ENCODE measurements around the gene AK1. TPM values are rescaled to one million over a fixed set of nuclear protein-coding genes. Genes with fewer than 3 reads are reported as not detected.

Gene AK1
- total and polyA plus RNA-seq, 2 donors (not counting 3 experiments of a cell fraction or from before 2014, with no cell fraction given): 115 to 148 TPM

DNA sequence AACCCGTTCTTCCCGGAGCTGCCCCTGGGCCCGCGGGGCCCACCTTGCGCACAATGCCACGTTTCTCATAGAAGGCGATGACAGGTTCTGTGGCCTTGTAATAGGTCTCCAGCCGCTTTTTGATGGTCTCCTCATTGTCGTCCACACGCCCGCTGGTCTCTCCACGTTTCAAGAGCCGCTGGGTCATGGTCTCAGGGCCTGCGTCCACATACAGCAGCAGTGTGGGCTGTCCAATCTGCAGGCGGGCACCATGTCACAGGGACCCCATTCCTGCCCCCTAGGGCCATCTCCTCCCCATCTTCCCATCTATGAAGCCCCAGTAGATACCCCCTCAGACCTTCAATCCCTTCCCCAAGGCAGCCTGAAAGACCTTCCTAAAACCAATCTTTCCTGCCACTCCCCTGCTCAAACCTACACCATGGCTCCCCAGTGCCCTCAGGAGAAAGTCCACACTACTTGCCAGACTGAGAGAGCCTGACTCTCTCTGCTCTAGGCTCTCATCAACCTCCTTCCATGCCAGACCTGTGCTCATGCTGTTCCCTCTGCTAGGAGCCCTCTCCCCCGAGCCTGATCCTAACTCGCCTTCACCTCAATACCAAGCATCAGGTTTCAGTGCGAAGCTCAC is 9.1 kb downstream of the AK1 start:
- intact Hi-C loops (cut with micrococcal nuclease): loop anchor here (5.0 kb wide), 1 partner anchor 276 kb away; no protein-coding TSS in a partner anchor
- H3K36me3 ChIP-seq (ENCODE audit: control insufficient read depth in 2 of 2, extremely low read depth in 1 of 2, insufficient read depth in 2 of 2, low read length in 2 of 2): peaks cover 0 to 20% of the 10 kb centered on the region in 2 experiments
- no peaks in the 10 kb centered on the region for H4K20me1 ChIP-seq (replicated peaks; ENCODE audit: control insufficient read depth, extremely low read depth, insufficient read depth, low read length)
- no peak for TF ChIP-seq POLR2A (IDR thresholded peaks at IDR 0.05; ENCODE audit: low read depth, low read length)
- H3K4me3 ChIP-seq (replicated peaks in 1 of 3; ENCODE audit: insufficient read depth in 1 of 3, low read depth in 1 of 3, low read length in 3 of 3): no peak overlapping the region
- FAIRE-seq (no peak), DNase-seq (ENCODE audit: low read depth, low spot score) (no peak)
- H3K9me3 ChIP-seq (replicated peaks; ENCODE audit: control insufficient read depth, insufficient read depth, low read length): no peaks in the 10 kb centered on the region
- peaks cover 17% of the 10 kb centered on the region for H3K4me1 ChIP-seq (ENCODE audit: control insufficient read depth, extremely low read depth, insufficient read depth, low read length)
- ChIA-PET POLR2A (interaction anchor here (1.1 to 1.3 kb wide), 2 partner anchors 42 to 65 kb away, joined by 3 to 4 read pairs; partner anchors contain the start of gene FPGS), CTCF (interaction anchor here (1.0 to 4.5 kb wide), 9 partner anchors 14 to 133 kb away, joined by 3 to 101 read pairs (median 24); partner anchors contain the start of genes CDK9, ENG and TOR2A)
- no peak overlapping the region for H3K4me2 ChIP-seq (ENCODE audit: insufficient read depth, low read length)
- H3K79me2 ChIP-seq (ENCODE audit: control insufficient read depth, insufficient read depth, low read length): no peaks in the 10 kb centered on the region
- no peaks in the 10 kb centered on the region for H3K9me1 ChIP-seq (replicated peaks; ENCODE audit: control insufficient read depth, extremely low read depth, insufficient read depth, low read length)
- H2AFZ ChIP-seq (ENCODE audit: low read depth, low read length): no peak overlapping the region
- H3K9ac ChIP-seq (replicated peaks; ENCODE audit: extremely low read depth, insufficient read depth, low read length): no peak overlapping the region
- peak overlapping the region; percentile 54 for H3K27ac ChIP-seq (ENCODE audit: insufficient read depth, low read depth, low read length)
- no peaks in the 10 kb centered on the region for H3K27me3 ChIP-seq (ENCODE audit: control insufficient read depth in 2 of 2, insufficient read depth in 2 of 2, low read length in 2 of 2)
- no TSS peak for BruUV-seq (replicated peaks)
- dilution Hi-C loops (cut with MboI; ENCODE audit: extremely low pct_ligation_motif_present, low sequenced_read_pairs): no loop called here

DNA sequence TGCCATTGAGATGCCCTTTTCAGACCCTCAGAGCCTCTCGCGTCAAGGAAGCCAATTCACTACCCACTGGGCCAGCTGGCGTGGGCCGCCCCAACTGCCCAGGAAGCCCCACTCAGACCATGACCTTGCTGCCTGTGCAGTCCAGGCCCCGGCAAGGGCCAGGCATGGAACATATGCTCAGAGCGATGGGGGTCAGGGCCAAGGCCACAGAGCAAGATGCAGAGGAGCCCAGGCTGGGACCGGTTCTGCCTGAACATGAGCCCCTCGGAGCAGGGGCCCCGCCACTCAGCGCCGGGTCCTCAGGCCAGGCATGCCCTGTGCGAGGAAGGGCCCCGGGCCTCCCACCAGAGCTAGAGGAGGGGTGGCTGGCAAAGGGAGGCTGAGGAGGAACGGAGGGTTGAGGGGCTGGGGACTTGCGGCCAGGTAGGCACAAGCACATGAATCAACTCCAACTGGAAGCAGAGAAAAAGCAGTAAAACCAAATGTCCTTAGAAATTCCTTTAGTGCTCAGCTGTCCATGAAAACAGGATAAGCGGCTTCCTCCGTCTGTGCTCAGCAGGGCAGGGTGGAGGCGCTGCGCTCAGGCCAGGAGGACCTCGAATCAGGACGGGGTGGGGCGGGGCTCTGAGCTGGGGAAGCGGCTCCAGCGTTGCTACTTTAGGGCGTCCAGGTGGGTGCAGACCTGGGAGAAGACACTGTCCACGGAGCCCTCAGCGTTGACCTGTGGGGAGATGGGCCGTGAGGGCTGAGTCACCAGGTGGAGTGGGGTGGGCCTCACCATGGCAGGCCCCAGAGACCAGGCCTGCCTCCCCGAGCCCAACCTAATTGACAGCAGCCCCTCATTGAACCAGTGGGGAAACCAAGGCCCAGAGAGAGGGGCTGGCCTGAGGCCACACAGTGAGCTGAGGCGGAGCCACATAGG is 9.9 kb downstream of the AK1 start:
- Histone ChIP-seq H3K4me2 (ENCODE audit: insufficient read depth, low read length) (peak overlapping the region; percentile 3), H3K4me1 (ENCODE audit: control insufficient read depth, extremely low read depth, insufficient read depth, low read length) (peaks cover 20% of the 10 kb centered on the region), H2AFZ (ENCODE audit: low read depth, low read length) (no peak overlapping the region), H3K9ac (replicated peaks; ENCODE audit: extremely low read depth, insufficient read depth, low read length) (peak overlapping the region; percentile 26), H3K36me3 (ENCODE audit: control insufficient read depth in 2 of 2, extremely low read depth in 1 of 2, insufficient read depth in 2 of 2, low read length in 2 of 2) (peaks cover 0 to 17% of the 10 kb centered on the region in 2 experiments), H3K9me1 (replicated peaks; ENCODE audit: control insufficient read depth, extremely low read depth, insufficient read depth, low read length) (no peaks in the 10 kb centered on the region), H3K9me3 (replicated peaks; ENCODE audit: control insufficient read depth, insufficient read depth, low read length) (no peaks in the 10 kb centered on the region), H3K4me3 (replicated peaks in 1 of 3; ENCODE audit: insufficient read depth in 1 of 3, low read depth in 1 of 3, low read length in 3 of 3) (no peak overlapping the region), H3K79me2 (ENCODE audit: control insufficient read depth, insufficient read depth, low read length) (no peaks in the 10 kb centered on the region), H3K27me3 (ENCODE audit: control insufficient read depth in 2 of 2, insufficient read depth in 2 of 2, low read length in 2 of 2) (no peaks in the 10 kb centered on the region), H3K27ac (ENCODE audit: insufficient read depth, low read depth, low read length) (peak overlapping the region; percentile 54), H4K20me1 (replicated peaks; ENCODE audit: control insufficient read depth, extremely low read depth, insufficient read depth, low read length) (no peaks in the 10 kb centered on the region)
- ChIA-PET POLR2A (interaction anchor here (1.0 to 1.3 kb wide), 3 partner anchors 13 to 65 kb away, joined by 3 to 10 read pairs (median 4); partner anchors contain the start of genes ENG and FPGS), CTCF (interaction anchor here (0.5 to 4.5 kb wide), 10 partner anchors 13 to 133 kb away, joined by 3 to 101 read pairs (median 4); partner anchors contain the start of genes ENG and TOR2A)
- BruUV-seq (replicated peaks): TSS peak; percentile 14
- TF ChIP-seq, protein P1, sequence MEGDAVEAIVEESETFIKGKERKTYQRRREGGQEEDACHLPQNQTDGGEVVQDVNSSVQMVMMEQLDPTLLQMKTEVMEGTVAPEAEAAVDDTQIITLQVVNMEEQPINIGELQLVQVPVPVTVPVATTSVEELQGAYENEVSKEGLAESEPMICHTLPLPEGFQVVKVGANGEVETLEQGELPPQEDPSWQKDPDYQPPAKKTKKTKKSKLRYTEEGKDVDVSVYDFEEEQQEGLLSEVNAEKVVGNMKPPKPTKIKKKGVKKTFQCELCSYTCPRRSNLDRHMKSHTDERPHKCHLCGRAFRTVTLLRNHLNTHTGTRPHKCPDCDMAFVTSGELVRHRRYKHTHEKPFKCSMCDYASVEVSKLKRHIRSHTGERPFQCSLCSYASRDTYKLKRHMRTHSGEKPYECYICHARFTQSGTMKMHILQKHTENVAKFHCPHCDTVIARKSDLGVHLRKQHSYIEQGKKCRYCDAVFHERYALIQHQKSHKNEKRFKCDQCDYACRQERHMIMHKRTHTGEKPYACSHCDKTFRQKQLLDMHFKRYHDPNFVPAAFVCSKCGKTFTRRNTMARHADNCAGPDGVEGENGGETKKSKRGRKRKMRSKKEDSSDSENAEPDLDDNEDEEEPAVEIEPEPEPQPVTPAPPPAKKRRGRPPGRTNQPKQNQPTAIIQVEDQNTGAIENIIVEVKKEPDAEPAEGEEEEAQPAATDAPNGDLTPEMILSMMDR (IDR thresholded peaks at IDR 0.05; ENCODE audit: extremely low read depth in 1 of 2, insufficient read depth in 1 of 2, low read depth in 1 of 2, low read length in 2 of 2): peak in 1 of 2 donors; percentile 23
- TF ChIP-seq, protein P2, sequence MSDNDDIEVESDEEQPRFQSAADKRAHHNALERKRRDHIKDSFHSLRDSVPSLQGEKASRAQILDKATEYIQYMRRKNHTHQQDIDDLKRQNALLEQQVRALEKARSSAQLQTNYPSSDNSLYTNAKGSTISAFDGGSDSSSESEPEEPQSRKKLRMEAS (IDR thresholded peaks at IDR 0.05; ENCODE audit: insufficient read depth, insufficient read length): no peak
- TF ChIP-seq POLR2AphosphoS5 (IDR thresholded peaks at IDR 0.05; ENCODE audit: insufficient read depth, low read depth, low read length) (peak; percentile 29), POLR2A (IDR thresholded peaks at IDR 0.05; ENCODE audit: low read depth, low read length) (peak; percentile 34)
- dilution Hi-C loops (cut with MboI; ENCODE audit: extremely low pct_ligation_motif_present, low sequenced_read_pairs): no loop called here
- peak; percentile 73 for DNase-seq (ENCODE audit: low read depth, low spot score)
- intact Hi-C loops (cut with micrococcal nuclease): loop anchor here (5.0 kb wide), 1 partner anchor 275 kb away; no protein-coding TSS in a partner anchor
- peak; percentile 93 for FAIRE-seq

All from endothelial cell of umbilical vein (primary cell).